GM13977 (cell line): ENCODE measurements around the gene C5AR1.
"Not testable (repeated sequence)": the region's sequence is repeated elsewhere in the genome, so short reads cannot be mapped to it uniquely, and the experiment has no call there.

Experiments
- DNase-seq: peaks from one replicate; pipeline ENCODE4 v3.0.0; 2012; ENCODE audit warnings: low spot score
- in situ Hi-C: fragments of 300-500 bp; cut with MboI; formaldehyde crosslinking; loops from one replicate; pipeline ENCODE4 v1.12.0; 2022; ENCODE audit warnings: low sequenced_read_pairs, low pct_unique_long_range_greater_than_20kb, mixed read lengths, inconsistent platforms; ENCODE audit not compliant: unreplicated experiment
- TF ChIP-seq, protein P1 (sequence below): IDR thresholded peaks from 2 replicates; pipeline ENCODE4 v1.5.1; 2012; ENCODE audit warnings: mild to moderate bottlenecking, control low read depth; ENCODE audit not compliant: insufficient read depth; ENCODE audit errors: extremely low read depth, missing control alignments

Gene C5AR1

DNA sequence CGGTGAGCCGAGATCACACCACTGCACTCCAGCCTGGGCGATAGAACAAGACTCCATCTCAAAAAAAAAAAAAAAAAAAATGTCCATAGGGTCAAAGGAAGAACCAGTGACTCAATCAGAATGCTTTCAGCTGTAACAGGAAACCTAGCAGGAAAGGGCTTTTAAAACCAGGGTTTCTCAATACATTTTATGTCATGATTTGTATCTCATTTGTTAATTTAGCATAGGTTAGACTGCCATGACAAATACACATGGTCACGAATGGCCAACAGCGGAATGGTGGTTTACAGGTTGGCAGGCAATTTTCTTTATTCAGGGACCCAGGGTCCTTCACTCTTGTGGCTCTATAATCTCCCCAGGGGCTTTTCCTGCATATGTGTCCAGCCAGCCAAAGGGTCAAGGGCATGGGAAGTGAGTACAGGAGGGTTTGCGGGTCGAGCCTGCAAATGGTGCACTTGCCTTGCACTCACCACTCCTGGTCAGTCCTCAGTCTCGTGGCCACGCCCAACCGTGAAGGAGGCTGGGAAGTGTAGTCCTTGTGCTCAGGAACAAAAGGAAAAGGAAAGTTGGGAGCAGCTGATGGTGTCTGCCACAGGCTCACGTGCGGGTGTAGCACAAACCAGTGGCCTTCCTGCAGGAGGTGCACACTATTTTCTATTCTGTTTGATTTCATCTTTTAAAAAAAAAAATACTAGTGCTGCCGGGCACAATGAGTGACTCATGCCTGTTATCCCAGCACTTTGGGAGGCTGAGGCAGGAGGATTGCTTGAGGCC is 54.3 kb downstream of the C5AR1 start:
- in situ Hi-C loops = no loop called here
- DNase-seq = no peak

DNA sequence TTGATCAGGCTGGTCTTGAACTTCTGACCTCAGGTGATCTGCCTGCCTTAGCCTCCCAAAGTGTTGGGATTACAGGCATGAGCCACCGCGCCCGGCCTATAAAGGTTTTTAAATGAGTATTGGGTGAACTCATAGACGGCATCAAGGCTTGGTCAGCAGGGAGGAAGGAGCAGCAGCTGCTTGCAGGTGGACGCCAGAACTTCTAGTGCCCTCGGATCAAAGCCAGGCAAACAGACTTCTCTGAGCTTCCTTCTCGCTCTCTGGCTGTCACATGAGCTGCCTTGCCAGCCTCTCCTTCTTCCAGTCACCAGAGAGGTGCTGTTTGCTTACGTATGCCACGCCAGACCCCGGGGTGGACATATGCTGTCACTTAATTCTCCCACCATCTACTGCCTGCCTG is 55.8 kb downstream of the C5AR1 start:
- DNase-seq, in situ Hi-C loops: not testable (repeated sequence)

More for the DNA sequence above, 54.3 kb downstream of the C5AR1 start:
- TF ChIP-seq, protein P1, sequence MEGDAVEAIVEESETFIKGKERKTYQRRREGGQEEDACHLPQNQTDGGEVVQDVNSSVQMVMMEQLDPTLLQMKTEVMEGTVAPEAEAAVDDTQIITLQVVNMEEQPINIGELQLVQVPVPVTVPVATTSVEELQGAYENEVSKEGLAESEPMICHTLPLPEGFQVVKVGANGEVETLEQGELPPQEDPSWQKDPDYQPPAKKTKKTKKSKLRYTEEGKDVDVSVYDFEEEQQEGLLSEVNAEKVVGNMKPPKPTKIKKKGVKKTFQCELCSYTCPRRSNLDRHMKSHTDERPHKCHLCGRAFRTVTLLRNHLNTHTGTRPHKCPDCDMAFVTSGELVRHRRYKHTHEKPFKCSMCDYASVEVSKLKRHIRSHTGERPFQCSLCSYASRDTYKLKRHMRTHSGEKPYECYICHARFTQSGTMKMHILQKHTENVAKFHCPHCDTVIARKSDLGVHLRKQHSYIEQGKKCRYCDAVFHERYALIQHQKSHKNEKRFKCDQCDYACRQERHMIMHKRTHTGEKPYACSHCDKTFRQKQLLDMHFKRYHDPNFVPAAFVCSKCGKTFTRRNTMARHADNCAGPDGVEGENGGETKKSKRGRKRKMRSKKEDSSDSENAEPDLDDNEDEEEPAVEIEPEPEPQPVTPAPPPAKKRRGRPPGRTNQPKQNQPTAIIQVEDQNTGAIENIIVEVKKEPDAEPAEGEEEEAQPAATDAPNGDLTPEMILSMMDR = no peak

DNA sequence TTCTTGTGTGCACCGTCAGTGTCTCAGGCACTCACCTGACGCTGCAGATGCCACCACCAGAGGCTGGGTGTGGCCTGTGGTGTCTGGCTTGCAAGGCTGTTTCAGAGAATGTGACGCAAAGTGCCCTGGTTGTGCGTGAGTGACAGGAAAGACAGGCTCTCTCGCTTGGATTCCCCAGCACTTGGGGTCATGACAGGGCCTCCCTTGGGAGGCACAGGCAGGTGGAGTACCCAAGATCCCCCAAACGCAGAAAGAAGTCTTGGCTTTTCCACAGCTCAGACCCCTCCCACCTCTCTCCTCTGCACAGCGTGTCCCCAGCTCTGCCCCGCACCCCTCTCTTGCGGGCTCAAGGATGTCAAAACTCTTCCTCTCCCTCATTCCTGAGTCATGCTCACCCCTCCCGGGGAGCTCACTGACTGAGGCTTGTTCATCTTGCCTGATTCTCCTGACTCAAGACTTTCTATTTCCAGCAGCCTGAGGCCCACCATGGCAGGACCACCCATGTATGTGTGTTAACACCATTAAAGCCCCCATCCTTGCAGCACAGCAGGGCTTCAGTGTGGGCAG is 60.5 kb downstream of the C5AR1 start:
- DNase-seq = no peak
- TF ChIP-seq, protein P1 = no peak
- in situ Hi-C loops = no loop called here

DNA sequence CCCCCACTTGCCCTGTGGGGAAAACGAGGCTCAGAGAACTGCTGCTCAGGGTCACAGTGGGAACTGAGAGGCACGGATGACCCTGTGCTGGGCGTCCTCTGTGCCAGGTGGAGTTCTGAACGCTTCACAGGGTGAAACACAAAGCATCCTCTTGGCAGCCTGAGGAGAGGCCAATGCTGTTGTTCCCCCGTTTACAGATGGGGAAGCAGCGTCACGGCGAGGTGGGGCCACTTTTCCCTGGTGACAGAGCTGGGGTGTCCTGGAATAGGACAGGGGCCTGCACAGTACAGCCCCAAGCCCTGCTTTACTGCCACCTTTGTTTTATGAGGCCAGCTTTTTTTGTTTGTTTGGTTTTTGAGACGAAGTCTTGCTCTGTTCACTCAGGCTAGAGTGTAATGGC is 61.6 kb downstream of the C5AR1 start:
- DNase-seq = no peak
- TF ChIP-seq, protein P1 = no peak
- in situ Hi-C loops = no loop called here
